MM.1S (cell line): Measurements from ENCODE around the gene HEPN1.

Experiments
- DNase-seq: peaks from one replicate; pipeline ENCODE4 v3.0.0-alpha.2; 2015
- H2AFZ ChIP-seq: fragments of 300-600 bp; sonication (generic); 2 replicates; pipeline ENCODE4 v1.6.0; 2016; ENCODE audit warnings: antibody characterized with exemption, low read length
- H3F3A ChIP-seq: fragments of 300-600 bp; sonication (generic); 2 replicates; pipeline ENCODE4 v1.6.1; 2016; ENCODE audit warnings: mild to moderate bottlenecking, antibody characterized with exemption, low read length, moderate library complexity, mixed read lengths; ENCODE audit not compliant: insufficient read depth
- H3K27ac ChIP-seq: fragments of 300-600 bp; sonication (generic); 2 replicates; pipeline ENCODE4 v1.5.1; 2016; ENCODE audit warnings: mild to moderate bottlenecking, low read length
- H3K27me3 ChIP-seq: fragments of 300-600 bp; sonication (generic); replicated peaks from 2 replicates; pipeline ENCODE4 v1.6.0; 2016; ENCODE audit warnings: low read length; ENCODE audit not compliant: insufficient read depth
- H3K36me3 ChIP-seq: fragments of 300-600 bp; sonication (generic); replicated peaks from 2 replicates; pipeline ENCODE4 v1.6.1; 2016; ENCODE audit warnings: mild to moderate bottlenecking, low read length, mixed read lengths; ENCODE audit not compliant: insufficient read depth
- H3K4me1 ChIP-seq: fragments of 300-600 bp; sonication (generic); 2 replicates; pipeline ENCODE4 v1.6.1; 2016; ENCODE audit warnings: low read length, mixed read lengths
- H3K4me2 ChIP-seq: fragments of 300-600 bp; sonication (generic); 2 replicates; pipeline ENCODE4 v1.6.0; 2016; ENCODE audit warnings: low read depth, low read length
- H3K4me3 ChIP-seq: fragments of 300-600 bp; sonication (generic); 2 replicates; pipeline ENCODE4 v1.5.1; 2016; ENCODE audit warnings: low read length, mixed read lengths
- H3K79me2 ChIP-seq: fragments of 300-600 bp; sonication (generic); 2 replicates; pipeline ENCODE4 v1.6.1; 2016; ENCODE audit warnings: mixed run types, low read length, mixed read lengths
- H3K9ac ChIP-seq: fragments of 300-600 bp; sonication (generic); 2 replicates; pipeline ENCODE4 v1.6.1; 2016; ENCODE audit warnings: low read length, mixed read lengths
- H3K9me2 ChIP-seq: fragments of 300-600 bp; sonication (generic); replicated peaks from 2 replicates; pipeline ENCODE4 v1.6.1; 2016; ENCODE audit warnings: mild to moderate bottlenecking, low read length, mixed read lengths; ENCODE audit not compliant: insufficient read depth
- H3K9me3 ChIP-seq: fragments of 300-600 bp; sonication (generic); replicated peaks from 2 replicates; pipeline ENCODE4 v1.6.1; 2016; ENCODE audit warnings: mild to moderate bottlenecking, low read length, mixed read lengths; ENCODE audit not compliant: insufficient read depth
- H4K20me1 ChIP-seq: fragments of 300-600 bp; sonication (generic); 2 replicates; pipeline ENCODE4 v1.6.1; 2016; ENCODE audit warnings: mild to moderate bottlenecking, low read length, moderate library complexity, mixed read lengths; ENCODE audit not compliant: insufficient read depth
- CTCF ChIP-seq: fragments of 300-600 bp; sonication (generic); IDR thresholded peaks from 2 replicates; pipeline ENCODE4 v1.5.1; 2016; ENCODE audit warnings: antibody characterized with exemption, low read length, mixed read lengths
- EZH2 ChIP-seq: fragments of 300-600 bp; sonication (generic); optimal IDR thresholded peaks from 2 replicates; pipeline ENCODE3; 2017; ENCODE audit warnings: low read depth, mild to moderate bottlenecking, antibody characterized with exemption, low read length, mixed read lengths
- EZH2phosphoT487 ChIP-seq: fragments of 300-600 bp; sonication (generic); IDR thresholded peaks from 2 replicates; pipeline ENCODE4 v1.6.1; 2018; ENCODE audit warnings: antibody characterized with exemption, low read length

HEPN1 gene

GRCh38 chr11:124902616-124903015 is 16.4 kb upstream of the HEPN1 start:
- Histone ChIP-seq H3K4me3 (no peak overlapping the region), H3K9me2 (no peaks in the 10 kb centered on the region), H2AFZ (no peak overlapping the region), H3K27ac (no peak overlapping the region), H3K9ac (no peak overlapping the region), H3K9me3 (no peaks in the 10 kb centered on the region), H3K27me3 (no peaks in the 10 kb centered on the region), H3K4me1 (no peaks in the 10 kb centered on the region), H3K79me2 (no peaks in the 10 kb centered on the region), H4K20me1 (no peaks in the 10 kb centered on the region), H3F3A (no peaks in the 10 kb centered on the region), H3K36me3 (no peaks in the 10 kb centered on the region), H3K4me2 (no peak overlapping the region)
- TF ChIP-seq EZH2phosphoT487 (no peak), EZH2 (no peak)
- no peak for DNase-seq

- no peaks in the 10 kb centered on the region for H3F3A ChIP-seq
- peak overlapping the region; percentile 12; the same call in 1 of the 2 replicates for H3K27ac ChIP-seq
- TF ChIP-seq EZH2phosphoT487 (no peak), EZH2 (no peak), CTCF (peak; percentile 44)
- no peaks in the 10 kb centered on the region for H3K9me3 ChIP-seq
- no peaks in the 10 kb centered on the region for H3K27me3 ChIP-seq
- no peak overlapping the region for H3K9ac ChIP-seq
- H4K20me1 ChIP-seq = no peaks in the 10 kb centered on the region
- no peaks in the 10 kb centered on the region for H3K36me3 ChIP-seq
- no peak overlapping the region for H3K4me3 ChIP-seq
- H3K4me2 ChIP-seq = peak overlapping the region; percentile 16; the same call in 1 of the 2 replicates
- H3K9me2 ChIP-seq = no peaks in the 10 kb centered on the region
- 0 out of 2 replicates have a peak overlapping the region, but pooled peaks have one; percentile 22 for H2AFZ ChIP-seq
- peak; percentile 55 for DNase-seq
- H3K79me2 ChIP-seq = no peaks in the 10 kb centered on the region
- peaks cover 18% of the 10 kb centered on the region for H3K4me1 ChIP-seq
Observed at GRCh38 chr11:124915541-124916369, 3.3 kb upstream of the HEPN1 start.

GRCh38 chr11:124916370-124916710 is 2.7 kb upstream of the HEPN1 start:
- Histone ChIP-seq H3K9me2 (no peaks in the 10 kb centered on the region), H3K9me3 (no peaks in the 10 kb centered on the region), H2AFZ (no peak overlapping the region), H3K4me1 (peaks cover 18% of the 10 kb centered on the region), H3K79me2 (no peaks in the 10 kb centered on the region), H3K4me2 (no peak overlapping the region), H3K27me3 (peaks cover under 1% of the 10 kb centered on the region; the same call in 1 of the 2 replicates), H3K9ac (no peak overlapping the region), H3K4me3 (no peak overlapping the region), H3K36me3 (no peaks in the 10 kb centered on the region), H4K20me1 (no peaks in the 10 kb centered on the region), H3K27ac (no peak overlapping the region), H3F3A (no peaks in the 10 kb centered on the region)
- no peak for DNase-seq
- TF ChIP-seq EZH2phosphoT487 = no peak
- no peak for TF ChIP-seq CTCF
- TF ChIP-seq EZH2 = no peak

DNA sequence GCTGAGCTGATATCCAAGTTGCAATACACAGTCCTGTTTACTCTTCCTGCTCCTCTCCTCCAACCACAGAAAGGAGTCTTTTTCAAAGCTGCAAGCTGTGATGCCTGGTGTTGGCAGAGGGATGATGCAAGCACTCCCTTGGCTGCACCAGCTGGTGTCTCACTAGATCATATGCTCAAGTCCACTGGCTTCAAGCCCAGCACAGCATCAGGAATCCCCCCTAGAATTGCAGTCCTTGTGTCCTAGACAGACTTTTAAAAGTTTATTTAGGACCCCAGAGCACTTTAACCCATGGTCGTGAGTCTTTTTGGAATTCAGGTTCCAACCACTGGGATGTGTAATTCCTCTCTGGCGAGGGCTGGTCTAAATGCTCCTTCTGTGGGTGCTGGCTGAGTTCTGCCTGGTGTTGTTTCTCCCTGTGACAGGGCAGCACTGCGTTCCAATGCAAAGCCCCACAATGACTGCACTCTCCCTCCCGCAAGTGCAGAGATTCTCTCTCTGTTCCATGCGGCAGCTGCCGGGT is 1.9 kb upstream of the HEPN1 start:
- no peak for DNase-seq
- no peak for TF ChIP-seq EZH2
- TF ChIP-seq CTCF = no peak
- TF ChIP-seq EZH2phosphoT487 = no peak
- Histone ChIP-seq H3K9me2 (no peaks in the 10 kb centered on the region), H3K27me3 (peaks cover 5% of the 10 kb centered on the region), H3K27ac (no peak overlapping the region), H3K9me3 (no peaks in the 10 kb centered on the region), H4K20me1 (no peaks in the 10 kb centered on the region), H3K4me2 (no peak overlapping the region), H3K9ac (no peak overlapping the region), H3K4me1 (peaks cover 18% of the 10 kb centered on the region), H3F3A (no peaks in the 10 kb centered on the region), H2AFZ (no peak overlapping the region), H3K79me2 (no peaks in the 10 kb centered on the region), H3K4me3 (no peak overlapping the region), H3K36me3 (no peaks in the 10 kb centered on the region)
